Suprapubic skin (tissue), 3 donors: ENCODE data around the gene CLEC1B.

Experiments
- CTCF ChIP-seq, 2 donors: fragments of 200-600 bp in 1 of 2; fragments of 450-650 bp in 1 of 2; sonication (generic) in 1 of 2; IDR thresholded peaks; one replicate each; pipeline ENCODE4 v1.5.1; 2016 to 2019; ENCODE audit warnings: antibody characterized with exemption in 2 of 2, mild to moderate bottlenecking in 1 of 2, moderate library complexity in 1 of 2
- POLR2A ChIP-seq, 2 donors: fragments of 450-650 bp; IDR thresholded peaks; one replicate each; pipeline ENCODE4 v1.6.1; 2017; ENCODE audit warnings: antibody characterized with exemption in 2 of 2, mild to moderate bottlenecking in 2 of 2, moderate library complexity in 2 of 2

- TF ChIP-seq POLR2A (IDR thresholded peaks at IDR 0.05) (no peak), CTCF (IDR thresholded peaks at IDR 0.05) (no peak)
Observed at GRCh38 chr12:9943240-9943639, 55.7 kb downstream of the CLEC1B start.
